Neural crest cell (in vitro differentiated cells): ENCODE results near the gene ITPR1. TPM values are rescaled to one million over a fixed set of nuclear protein-coding genes. Genes with fewer than 3 reads are reported as not detected.

Source experiments
- DNase-seq: peaks from one replicate; pipeline ENCODE4 v3.0.0; 2021; ENCODE audit warnings: low read depth, mixed read lengths, low spot score
- H3K27ac Mint-ChIP-seq: one replicate; pipeline ENCODE4 v1.8.0; 2021; ENCODE audit warnings: mild to moderate bottlenecking, mixed read lengths; ENCODE audit not compliant: unreplicated experiment
- H3K27me3 Mint-ChIP-seq: 2 replicates; pipeline ENCODE4 v1.8.0; 2021; ENCODE audit warnings: low read depth, mild to moderate bottlenecking, mixed read lengths
- H3K36me3 Mint-ChIP-seq: 2 replicates; pipeline ENCODE4 v1.8.0; 2021; ENCODE audit warnings: low read depth, mild to moderate bottlenecking, mixed read lengths
- H3K4me1 Mint-ChIP-seq: 2 replicates; pipeline ENCODE4 v1.8.0; 2021; ENCODE audit warnings: mixed read lengths
- H3K4me3 Mint-ChIP-seq: one replicate; pipeline ENCODE4 v1.8.0; 2021; ENCODE audit warnings: mild to moderate bottlenecking, mixed read lengths
- H3K9me3 Mint-ChIP-seq: 2 replicates; pipeline ENCODE4 v1.8.0; 2021; ENCODE audit warnings: mixed read lengths
- total RNA-seq: library from RNA; stranded (reverse); gene quantifications from 2 replicates; pipeline ENCODE4 v1.2.1, GENCODE V29; 2021
- TF ChIP-seq, protein P1 (sequence below): fragments of 200-600 bp; sonication (generic); conservative IDR thresholded peaks from 2 replicates; pipeline ENCODE4 v1.5.0; 2021; ENCODE audit warnings: antibody characterized with exemption, mild to moderate bottlenecking

ITPR1 gene
- total RNA-seq, 1 donor from 2014 or later, result 4.8 TPM

DNA sequence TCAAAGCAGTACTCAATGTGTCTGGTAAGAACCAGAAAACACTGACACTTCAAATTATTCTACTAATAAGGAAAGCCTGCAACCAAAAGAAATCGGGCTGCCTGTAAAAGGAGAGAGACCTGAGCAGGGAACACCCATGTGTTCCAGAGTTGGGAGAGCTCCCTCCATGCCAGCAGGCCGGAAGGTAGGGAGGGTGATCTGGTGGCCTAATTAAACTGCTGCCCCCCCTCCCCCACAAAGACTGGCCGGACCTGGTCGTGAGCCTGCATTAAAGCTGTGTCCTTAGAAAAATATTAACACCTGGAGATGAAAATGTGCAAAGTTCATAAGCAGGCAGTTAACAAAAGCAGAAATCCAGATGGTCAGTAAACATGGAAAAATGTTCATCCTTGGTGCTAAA is 315.5 kb downstream of the ITPR1 start:
- no peaks in the 10 kb centered on the region for H3K4me1 Mint-ChIP-seq
- no peaks in the 10 kb centered on the region for H3K36me3 Mint-ChIP-seq
- no peak overlapping the region for H3K27ac Mint-ChIP-seq
- no peak overlapping the region for H3K4me3 Mint-ChIP-seq
- no peaks in the 10 kb centered on the region for H3K27me3 Mint-ChIP-seq
- no peak for DNase-seq
- no peaks in the 10 kb centered on the region for H3K9me3 Mint-ChIP-seq
- TF ChIP-seq, protein P1, sequence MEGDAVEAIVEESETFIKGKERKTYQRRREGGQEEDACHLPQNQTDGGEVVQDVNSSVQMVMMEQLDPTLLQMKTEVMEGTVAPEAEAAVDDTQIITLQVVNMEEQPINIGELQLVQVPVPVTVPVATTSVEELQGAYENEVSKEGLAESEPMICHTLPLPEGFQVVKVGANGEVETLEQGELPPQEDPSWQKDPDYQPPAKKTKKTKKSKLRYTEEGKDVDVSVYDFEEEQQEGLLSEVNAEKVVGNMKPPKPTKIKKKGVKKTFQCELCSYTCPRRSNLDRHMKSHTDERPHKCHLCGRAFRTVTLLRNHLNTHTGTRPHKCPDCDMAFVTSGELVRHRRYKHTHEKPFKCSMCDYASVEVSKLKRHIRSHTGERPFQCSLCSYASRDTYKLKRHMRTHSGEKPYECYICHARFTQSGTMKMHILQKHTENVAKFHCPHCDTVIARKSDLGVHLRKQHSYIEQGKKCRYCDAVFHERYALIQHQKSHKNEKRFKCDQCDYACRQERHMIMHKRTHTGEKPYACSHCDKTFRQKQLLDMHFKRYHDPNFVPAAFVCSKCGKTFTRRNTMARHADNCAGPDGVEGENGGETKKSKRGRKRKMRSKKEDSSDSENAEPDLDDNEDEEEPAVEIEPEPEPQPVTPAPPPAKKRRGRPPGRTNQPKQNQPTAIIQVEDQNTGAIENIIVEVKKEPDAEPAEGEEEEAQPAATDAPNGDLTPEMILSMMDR, result no peak

GRCh38 chr3:4809922-4810321 is 316.8 kb downstream of the ITPR1 start:
- TF ChIP-seq, protein P1, result no peak
- Mint-ChIP-seq H3K4me1 (peaks cover 8% of the 10 kb centered on the region), H3K4me3 (no peak overlapping the region), H3K27ac (no peak overlapping the region), H3K36me3 (peaks cover 2% of the 10 kb centered on the region), H3K9me3 (no peaks in the 10 kb centered on the region), H3K27me3 (no peaks in the 10 kb centered on the region)
- DNase-seq, result no peak

GRCh38 chr3:4812591-4812990 is 319.4 kb downstream of the ITPR1 start:
- H3K27me3 Mint-ChIP-seq, result no peaks in the 10 kb centered on the region
- peaks cover 15% of the 10 kb centered on the region for H3K36me3 Mint-ChIP-seq
- no peak overlapping the region for H3K4me3 Mint-ChIP-seq
- H3K4me1 Mint-ChIP-seq, result peaks cover 8% of the 10 kb centered on the region
- H3K9me3 Mint-ChIP-seq, result peaks cover 8% of the 10 kb centered on the region
- DNase-seq, result no peak
- no peak overlapping the region for H3K27ac Mint-ChIP-seq
- TF ChIP-seq, protein P1, result no peak

GRCh38 chr3:4813909-4814304 is 320.8 kb downstream of the ITPR1 start:
- peaks cover 10% of the 10 kb centered on the region for H3K9me3 Mint-ChIP-seq
- peak overlapping the region; percentile 98 for H3K27ac Mint-ChIP-seq
- H3K36me3 Mint-ChIP-seq, result peaks cover 21% of the 10 kb centered on the region
- peaks cover 8% of the 10 kb centered on the region for H3K4me1 Mint-ChIP-seq
- TF ChIP-seq, protein P1, result no peak
- H3K4me3 Mint-ChIP-seq, result no peak overlapping the region
- H3K27me3 Mint-ChIP-seq, result no peaks in the 10 kb centered on the region
- no peak for DNase-seq

DNA sequence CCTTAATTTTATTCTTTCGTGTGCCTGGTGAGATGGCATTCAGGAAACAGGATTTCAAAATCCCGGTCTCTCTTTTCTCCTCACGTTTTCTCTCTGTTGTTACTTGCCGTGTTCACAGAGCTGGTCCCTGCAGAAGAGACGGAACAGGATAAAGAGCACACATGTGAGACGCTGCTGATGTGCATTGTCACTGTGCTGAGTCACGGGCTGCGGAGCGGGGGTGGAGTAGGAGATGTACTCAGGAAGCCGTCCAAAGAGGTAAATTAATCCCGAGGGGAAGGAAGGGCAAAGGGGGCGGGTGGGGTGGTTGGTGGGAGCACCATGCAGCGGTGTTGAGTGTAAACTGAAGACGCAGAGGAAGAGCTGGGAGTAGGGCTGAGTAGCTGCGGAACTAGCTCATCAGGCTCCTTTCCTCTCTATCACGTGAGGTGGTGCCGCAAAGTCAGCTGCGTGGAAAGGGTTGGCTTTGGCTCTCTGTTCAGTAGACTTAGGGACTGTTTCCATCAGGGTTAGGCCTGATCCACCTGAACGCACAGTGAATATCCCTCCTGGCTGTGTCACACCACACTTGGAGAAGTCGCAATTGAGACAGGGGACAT is 321.3 kb downstream of the ITPR1 start:
- H3K27ac Mint-ChIP-seq, result peak overlapping the region; percentile 98
- DNase-seq, result no peak
- peaks cover 21% of the 10 kb centered on the region for H3K36me3 Mint-ChIP-seq
- H3K4me3 Mint-ChIP-seq, result no peak overlapping the region
- peaks cover 10% of the 10 kb centered on the region for H3K9me3 Mint-ChIP-seq
- H3K4me1 Mint-ChIP-seq, result peaks cover 8% of the 10 kb centered on the region
- TF ChIP-seq, protein P1, result no peak
- H3K27me3 Mint-ChIP-seq, result no peaks in the 10 kb centered on the region
